ENCODE results near the gene PLCG1. TPM values are rescaled to one million over a fixed set of nuclear protein-coding genes. Genes with fewer than 3 reads are reported as not detected.
"Not testable (repeated sequence)": the region's sequence is repeated elsewhere in the genome, so short reads cannot be mapped to it uniquely, and the experiment has no call there.

PLCG1 gene
- total RNA-seq, 4 donors from 2014 or later, result 30.4 to 84.7 (median 47.8) TPM

GRCh38 chr20:41116282-41116956, 20.9 kb upstream of the PLCG1 start:
- Histone ChIP-seq H3K9me3 (no peaks in the 10 kb centered on the region), H3K36me3 (peaks cover 35 to 100% (median 65%) of the 10 kb centered on the region in 3 donors), H3K4me3 (no peak overlapping the region), H3K4me1 (no peaks in the 10 kb centered on the region), H3K27me3 (no peaks in the 10 kb centered on the region), H3K27ac (no peak overlapping the region)
- TF ChIP-seq CTCF (IDR thresholded peaks at IDR 0.05), result no peak
- TF ChIP-seq POLR2A (IDR thresholded peaks at IDR 0.05), result no peak
- intact Hi-C loops (cut with DNase I), result no loop called here
- 83 to 90% methylated on average over 6 of the region's 6 CpGs for WGBS, 2 donors
- DNase-seq, result no peak

GRCh38 chr20:41118159-41118558, 19.2 kb upstream of the PLCG1 start:
- 71 to 77% methylated on average over 6 of the region's 6 CpGs for WGBS, 2 donors
- DNase-seq, result not testable (repeated sequence)
- H3K36me3 ChIP-seq, result peaks cover 46 to 100% (median 70%) of the 10 kb centered on the region in 3 donors

GRCh38 chr20:41118632-41119031, 18.7 kb upstream of the PLCG1 start:
- H3K36me3 ChIP-seq, result peaks cover 45 to 100% (median 68%) of the 10 kb centered on the region in 3 donors
- no peaks in the 10 kb centered on the region for H3K9me3 ChIP-seq
- DNase-seq, result no peak
- no peak overlapping the region for H3K27ac ChIP-seq
- H3K4me3 ChIP-seq, result no peak overlapping the region
- no peaks in the 10 kb centered on the region for H3K27me3 ChIP-seq
- intact Hi-C loops (cut with DNase I), result no loop called here
- H3K4me1 ChIP-seq, result no peaks in the 10 kb centered on the region
- TF ChIP-seq POLR2A (IDR thresholded peaks at IDR 0.05) (no peak), CTCF (IDR thresholded peaks at IDR 0.05) (no peak)
- WGBS, 2 donors, result 56 to 65% methylated on average over 3 of the region's 3 CpGs

More at GRCh38 chr20:41118159-41118558, 19.2 kb upstream of the PLCG1 start:
- intact Hi-C loops (cut with DNase I); H3K4me3 ChIP-seq; H3K27me3 ChIP-seq; H3K9me3 ChIP-seq; H3K27ac ChIP-seq; H3K4me1 ChIP-seq: not testable (repeated sequence)
- TF ChIP-seq CTCF (IDR thresholded peaks at IDR 0.05), result peak in 1 of 6 experiments; percentile 7

- no peak overlapping the region for H3K4me3 ChIP-seq
- intact Hi-C loops (cut with DNase I), result no loop called here
- H3K36me3 ChIP-seq, result peaks cover 36 to 100% (median 57%) of the 10 kb centered on the region in 3 donors
- no peak for DNase-seq
- no peak for TF ChIP-seq CTCF (IDR thresholded peaks at IDR 0.05)
- TF ChIP-seq POLR2A (IDR thresholded peaks at IDR 0.05), result no peak
- no peaks in the 10 kb centered on the region for H3K4me1 ChIP-seq
- no peak overlapping the region for H3K27ac ChIP-seq
- H3K9me3 ChIP-seq, result no peaks in the 10 kb centered on the region
- no peaks in the 10 kb centered on the region for H3K27me3 ChIP-seq
- WGBS, 2 donors, result 70 to 86% methylated on average over 5 to 6 of the region's 7 CpGs
These were observed 17.5 kb upstream of the PLCG1 start for GRCh38 chr20:41119614-41120561.

GRCh38 chr20:41121399-41121798, 15.9 kb upstream of the PLCG1 start:
- H3K4me3 ChIP-seq, result no peak overlapping the region
- no peaks in the 10 kb centered on the region for H3K9me3 ChIP-seq
- TF ChIP-seq CTCF (IDR thresholded peaks at IDR 0.05) (no peak), POLR2A (IDR thresholded peaks at IDR 0.05) (no peak)
- no peaks in the 10 kb centered on the region for H3K4me1 ChIP-seq
- H3K36me3 ChIP-seq, result peaks cover 31 to 100% (median 46%) of the 10 kb centered on the region in 3 donors
- intact Hi-C loops (cut with DNase I), result no loop called here
- H3K27me3 ChIP-seq, result no peaks in the 10 kb centered on the region
- no peak for DNase-seq
- no peak overlapping the region for H3K27ac ChIP-seq
- 83 to 89% methylated on average over 3 of the region's 3 CpGs for WGBS, 2 donors
